ENCODE measurements around the gene NTN5.

NTN5 gene

DNA sequence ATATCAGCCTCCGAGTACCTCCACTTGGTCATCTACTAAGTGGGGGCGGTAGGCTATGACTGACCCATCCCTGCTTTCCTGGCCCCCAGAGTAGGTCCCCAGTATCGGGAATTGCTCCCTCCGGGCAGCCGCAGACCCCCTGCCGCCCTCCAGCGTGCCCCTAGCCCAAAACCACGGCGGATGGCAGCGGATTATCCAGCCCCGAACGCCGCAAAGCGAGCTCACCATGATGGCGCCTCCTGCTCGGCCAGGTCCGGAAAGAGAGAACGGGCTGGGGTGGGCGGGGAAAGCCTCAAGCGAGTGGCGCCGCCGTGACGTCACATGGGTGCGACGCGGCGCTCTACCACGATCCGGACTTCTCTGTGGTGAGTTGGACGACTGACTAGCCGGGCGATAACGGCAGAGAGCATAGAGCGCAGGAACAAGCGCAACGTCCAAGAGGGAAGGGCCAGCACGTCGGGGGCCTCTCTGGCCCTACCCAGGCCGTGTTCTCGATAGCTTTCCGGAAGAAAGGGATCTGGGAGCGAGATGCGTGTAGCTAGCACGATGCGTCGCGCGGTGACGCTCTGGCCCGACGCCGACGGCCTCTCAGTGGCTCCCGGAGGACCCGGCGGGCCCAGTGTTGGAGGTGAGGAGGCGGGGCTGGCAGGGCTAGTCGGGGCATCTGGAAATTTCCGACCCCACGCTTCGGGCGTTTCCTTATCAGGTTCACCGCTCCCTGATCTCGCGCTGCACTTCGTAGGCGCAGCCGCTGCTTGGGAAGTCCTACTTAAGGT is 53.7 kb downstream of the NTN5 start, which contains the start of the genes RPL18 and SPHK2:
Gene RPL18, minus strand, starts transcription at position 263 of the 776 bp plus-strand sequence. Its CDS starts 35 bp downstream, at position 228.
Gene SPHK2, plus strand, starts transcription at position 591 of the 776 bp plus-strand sequence. CDS start 1,009 bp downstream, outside the sequence.
- peak within 1 kb of the TSS; percentile 99 for H3K4me3 ChIP-seq (ENCODE audit: low read depth, low read length)
- TF ChIP-seq, protein P1, sequence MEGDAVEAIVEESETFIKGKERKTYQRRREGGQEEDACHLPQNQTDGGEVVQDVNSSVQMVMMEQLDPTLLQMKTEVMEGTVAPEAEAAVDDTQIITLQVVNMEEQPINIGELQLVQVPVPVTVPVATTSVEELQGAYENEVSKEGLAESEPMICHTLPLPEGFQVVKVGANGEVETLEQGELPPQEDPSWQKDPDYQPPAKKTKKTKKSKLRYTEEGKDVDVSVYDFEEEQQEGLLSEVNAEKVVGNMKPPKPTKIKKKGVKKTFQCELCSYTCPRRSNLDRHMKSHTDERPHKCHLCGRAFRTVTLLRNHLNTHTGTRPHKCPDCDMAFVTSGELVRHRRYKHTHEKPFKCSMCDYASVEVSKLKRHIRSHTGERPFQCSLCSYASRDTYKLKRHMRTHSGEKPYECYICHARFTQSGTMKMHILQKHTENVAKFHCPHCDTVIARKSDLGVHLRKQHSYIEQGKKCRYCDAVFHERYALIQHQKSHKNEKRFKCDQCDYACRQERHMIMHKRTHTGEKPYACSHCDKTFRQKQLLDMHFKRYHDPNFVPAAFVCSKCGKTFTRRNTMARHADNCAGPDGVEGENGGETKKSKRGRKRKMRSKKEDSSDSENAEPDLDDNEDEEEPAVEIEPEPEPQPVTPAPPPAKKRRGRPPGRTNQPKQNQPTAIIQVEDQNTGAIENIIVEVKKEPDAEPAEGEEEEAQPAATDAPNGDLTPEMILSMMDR (conservative IDR thresholded peaks at IDR 0.05; ENCODE audit: low read depth, low read length) = no peak
- DNase-seq (ENCODE audit: low read depth) = peak; percentile 100

DNA sequence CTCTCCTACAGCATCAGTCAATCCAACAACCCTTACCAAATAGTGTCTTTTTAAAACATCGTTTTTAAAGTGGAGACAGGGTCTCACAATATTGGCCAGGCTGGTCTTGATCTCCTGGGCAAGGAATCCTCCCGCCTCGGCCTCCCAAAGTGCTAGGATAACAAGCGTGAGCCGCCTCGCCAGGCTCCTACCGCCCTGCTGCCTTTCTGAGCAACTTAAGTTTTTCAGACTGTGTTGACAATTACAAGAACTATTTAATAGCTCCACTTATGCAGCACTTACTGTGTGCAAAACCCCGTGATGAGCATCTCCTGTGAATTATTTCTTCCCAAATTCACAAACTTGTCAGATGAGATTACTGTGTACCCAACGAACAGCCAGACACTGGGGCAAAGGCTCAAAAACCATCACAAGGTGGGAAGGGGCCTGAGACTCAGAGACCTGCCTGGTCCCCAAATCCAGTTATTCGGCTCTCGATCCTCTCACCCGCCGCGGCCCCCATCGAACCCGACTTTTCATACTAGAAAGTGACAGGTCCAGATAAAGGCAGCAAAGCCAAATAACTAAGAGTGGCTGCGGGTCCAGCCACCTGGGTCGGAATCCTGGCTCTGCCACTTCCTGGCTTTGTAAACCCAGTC is 54.4 kb downstream of the NTN5 start:
- no peak for DNase-seq (ENCODE audit: low read depth)
- TF ChIP-seq, protein P1 (conservative IDR thresholded peaks at IDR 0.05; ENCODE audit: low read depth, low read length) = no peak
- peak overlapping the region; percentile 99 for H3K4me3 ChIP-seq (ENCODE audit: low read depth, low read length)

GRCh38 chr19:48617146-48617937 is 55.5 kb downstream of the NTN5 start:
- peak; percentile 50 for DNase-seq (ENCODE audit: low read depth)

DNA sequence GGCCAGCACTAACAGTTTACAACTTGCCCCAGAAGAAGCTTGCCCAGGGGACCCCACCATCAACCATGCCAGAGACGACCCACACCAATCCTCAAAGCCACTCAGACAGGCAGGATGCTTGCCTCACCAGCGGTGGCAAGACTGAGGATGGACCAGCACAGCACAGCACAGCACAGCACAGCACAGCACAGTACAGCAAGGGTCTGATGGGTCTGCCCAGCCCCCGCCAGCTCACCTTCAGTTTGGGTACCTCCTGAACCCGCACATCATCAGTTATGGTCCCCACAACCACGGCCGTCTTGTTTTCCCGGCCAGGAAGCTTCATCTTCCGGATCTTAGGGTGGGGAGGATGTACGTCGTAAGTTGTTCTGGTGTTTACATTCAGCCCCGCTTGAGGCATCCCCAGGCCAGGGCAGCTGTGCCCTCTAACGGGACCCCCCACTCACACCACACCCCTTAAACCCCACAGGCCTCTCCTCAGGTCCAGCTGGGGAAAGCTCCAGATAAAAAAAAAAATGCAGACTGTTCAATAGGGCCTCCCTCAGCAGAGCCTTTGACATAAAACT is 56.2 kb downstream of the NTN5 start:
- DNase-seq (ENCODE audit: low read depth) = no peak
- peak overlapping the region; percentile 99 for H3K4me3 ChIP-seq (ENCODE audit: low read depth, low read length)
- TF ChIP-seq, protein P1 (conservative IDR thresholded peaks at IDR 0.05; ENCODE audit: low read depth, low read length) = no peak

More at GRCh38 chr19:48617146-48617937, 55.5 kb downstream of the NTN5 start:
- TF ChIP-seq, protein P1 (conservative IDR thresholded peaks at IDR 0.05; ENCODE audit: low read depth, low read length) = peak; percentile 39
- peak overlapping the region; percentile 99 for H3K4me3 ChIP-seq (ENCODE audit: low read depth, low read length)

- TF ChIP-seq, protein P1 (conservative IDR thresholded peaks at IDR 0.05; ENCODE audit: low read depth, low read length) = no peak
- no peak for DNase-seq (ENCODE audit: low read depth)
- no peak overlapping the region for H3K4me3 ChIP-seq (ENCODE audit: low read depth, low read length)
These were observed 56.8 kb downstream of the NTN5 start for GRCh38 chr19:48616041-48616436.

- DNase-seq (ENCODE audit: low read depth) = no peak
- TF ChIP-seq, protein P1 (conservative IDR thresholded peaks at IDR 0.05; ENCODE audit: low read depth, low read length) = no peak
- H3K4me3 ChIP-seq (ENCODE audit: low read depth, low read length) = no peak overlapping the region
These were observed 57.4 kb downstream of the NTN5 start for GRCh38 chr19:48615231-48616040.
